ENCODE measurements around the gene SUGCT.

Gene SUGCT

GRCh38 chr7:40175725-40176510, 41.1 kb downstream of the SUGCT start:
- Histone ChIP-seq H4K20me1 (ENCODE audit: insufficient read depth, low read length) (no peaks in the 10 kb centered on the region), H3K4me3 (ENCODE audit: low read length) (no peak overlapping the region), H3K36me3 (replicated peaks; ENCODE audit: low read depth, low read length) (no peaks in the 10 kb centered on the region), H3K4me2 (ENCODE audit: low read length) (no peak overlapping the region), H3K9ac (ENCODE audit: low read length) (no peak overlapping the region), H2AFZ (ENCODE audit: low read depth, low read length) (no peak overlapping the region), H3K27me3 (ENCODE audit: low read depth, low read length) (no peaks in the 10 kb centered on the region), H3K27ac (ENCODE audit: low read length) (no peak overlapping the region), H3K9me3 (ENCODE audit: insufficient read depth, low read length) (no peaks in the 10 kb centered on the region), H3K4me1 (ENCODE audit: low read length) (no peaks in the 10 kb centered on the region), H3K79me2 (ENCODE audit: low read length) (no peaks in the 10 kb centered on the region)
- TF ChIP-seq, protein P1, sequence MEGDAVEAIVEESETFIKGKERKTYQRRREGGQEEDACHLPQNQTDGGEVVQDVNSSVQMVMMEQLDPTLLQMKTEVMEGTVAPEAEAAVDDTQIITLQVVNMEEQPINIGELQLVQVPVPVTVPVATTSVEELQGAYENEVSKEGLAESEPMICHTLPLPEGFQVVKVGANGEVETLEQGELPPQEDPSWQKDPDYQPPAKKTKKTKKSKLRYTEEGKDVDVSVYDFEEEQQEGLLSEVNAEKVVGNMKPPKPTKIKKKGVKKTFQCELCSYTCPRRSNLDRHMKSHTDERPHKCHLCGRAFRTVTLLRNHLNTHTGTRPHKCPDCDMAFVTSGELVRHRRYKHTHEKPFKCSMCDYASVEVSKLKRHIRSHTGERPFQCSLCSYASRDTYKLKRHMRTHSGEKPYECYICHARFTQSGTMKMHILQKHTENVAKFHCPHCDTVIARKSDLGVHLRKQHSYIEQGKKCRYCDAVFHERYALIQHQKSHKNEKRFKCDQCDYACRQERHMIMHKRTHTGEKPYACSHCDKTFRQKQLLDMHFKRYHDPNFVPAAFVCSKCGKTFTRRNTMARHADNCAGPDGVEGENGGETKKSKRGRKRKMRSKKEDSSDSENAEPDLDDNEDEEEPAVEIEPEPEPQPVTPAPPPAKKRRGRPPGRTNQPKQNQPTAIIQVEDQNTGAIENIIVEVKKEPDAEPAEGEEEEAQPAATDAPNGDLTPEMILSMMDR (IDR thresholded peaks at IDR 0.05; ENCODE audit: low read depth, low read length) = no peak
- TF ChIP-seq EZH2phosphoT487 (IDR thresholded peaks at IDR 0.05; ENCODE audit: low read depth) = no peak

DNA sequence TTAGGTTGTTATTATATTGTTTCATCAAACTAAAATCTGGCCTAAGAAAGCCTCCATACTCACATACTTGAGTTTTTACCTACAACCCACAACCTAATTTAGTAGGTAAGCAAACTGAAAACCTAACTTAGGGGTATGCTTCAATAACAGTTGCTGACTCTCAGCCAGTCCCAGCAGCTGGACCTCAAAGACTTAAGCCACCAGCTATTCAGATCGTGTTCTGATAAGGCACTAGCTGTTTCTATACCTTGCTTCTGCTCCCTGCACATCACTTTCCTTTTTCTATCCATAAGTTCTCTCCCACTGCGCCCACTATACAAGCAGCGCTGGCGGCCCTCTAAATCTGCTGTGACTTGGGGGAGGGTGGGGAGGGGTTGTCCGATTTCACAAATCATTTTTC, 42.3 kb downstream of the SUGCT start:
- H3K9me3 ChIP-seq (ENCODE audit: insufficient read depth, low read length) = no peaks in the 10 kb centered on the region
- H3K27me3 ChIP-seq (ENCODE audit: low read depth, low read length) = no peaks in the 10 kb centered on the region
- no peaks in the 10 kb centered on the region for H4K20me1 ChIP-seq (ENCODE audit: insufficient read depth, low read length)
- H3K4me1 ChIP-seq (ENCODE audit: low read length) = no peaks in the 10 kb centered on the region
- H3K4me2 ChIP-seq (ENCODE audit: low read length) = no peak overlapping the region
- no peaks in the 10 kb centered on the region for H3K79me2 ChIP-seq (ENCODE audit: low read length)
- H3K4me3 ChIP-seq (ENCODE audit: low read length) = no peak overlapping the region
- H3K36me3 ChIP-seq (replicated peaks; ENCODE audit: low read depth, low read length) = no peaks in the 10 kb centered on the region
- H2AFZ ChIP-seq (ENCODE audit: low read depth, low read length) = no peak overlapping the region
- no peak overlapping the region for H3K9ac ChIP-seq (ENCODE audit: low read length)
- TF ChIP-seq, protein P1 (IDR thresholded peaks at IDR 0.05; ENCODE audit: low read depth, low read length) = no peak
- TF ChIP-seq EZH2phosphoT487 (IDR thresholded peaks at IDR 0.05; ENCODE audit: low read depth) = no peak
- no peak overlapping the region for H3K27ac ChIP-seq (ENCODE audit: low read length)

DNA sequence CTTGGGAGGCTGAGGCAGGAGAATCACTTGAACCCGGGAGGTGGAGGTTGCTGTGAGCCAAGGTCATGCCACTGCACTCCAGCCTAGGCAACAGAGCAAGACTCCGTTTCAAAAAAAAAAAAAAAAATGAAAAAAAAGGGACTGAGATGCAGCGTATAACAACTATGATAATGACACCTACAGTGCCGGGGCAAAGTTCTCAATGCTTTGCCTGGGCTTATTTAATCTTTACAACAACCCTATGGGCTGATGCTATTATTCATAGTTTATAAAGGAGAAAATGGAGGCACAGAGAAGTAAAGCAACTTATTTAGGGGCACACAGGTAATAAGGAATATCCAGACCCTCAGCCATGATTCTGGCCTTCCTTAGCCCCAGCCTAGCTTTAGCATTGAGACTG, 47.6 kb downstream of the SUGCT start:
- Histone ChIP-seq H3K4me3 (ENCODE audit: low read length) (no peak overlapping the region), H3K4me2 (ENCODE audit: low read length) (no peak overlapping the region), H3K4me1 (ENCODE audit: low read length) (no peaks in the 10 kb centered on the region), H3K79me2 (ENCODE audit: low read length) (no peaks in the 10 kb centered on the region), H3K9ac (ENCODE audit: low read length) (no peak overlapping the region), H3K27me3 (ENCODE audit: low read depth, low read length) (no peaks in the 10 kb centered on the region), H2AFZ (ENCODE audit: low read depth, low read length) (no peak overlapping the region), H3K9me3 (ENCODE audit: insufficient read depth, low read length) (no peaks in the 10 kb centered on the region), H4K20me1 (ENCODE audit: insufficient read depth, low read length) (no peaks in the 10 kb centered on the region), H3K36me3 (replicated peaks; ENCODE audit: low read depth, low read length) (no peaks in the 10 kb centered on the region), H3K27ac (ENCODE audit: low read length) (no peak overlapping the region)
- TF ChIP-seq EZH2phosphoT487 (IDR thresholded peaks at IDR 0.05; ENCODE audit: low read depth) = no peak
- TF ChIP-seq, protein P1 (IDR thresholded peaks at IDR 0.05; ENCODE audit: low read depth, low read length) = no peak

DNA sequence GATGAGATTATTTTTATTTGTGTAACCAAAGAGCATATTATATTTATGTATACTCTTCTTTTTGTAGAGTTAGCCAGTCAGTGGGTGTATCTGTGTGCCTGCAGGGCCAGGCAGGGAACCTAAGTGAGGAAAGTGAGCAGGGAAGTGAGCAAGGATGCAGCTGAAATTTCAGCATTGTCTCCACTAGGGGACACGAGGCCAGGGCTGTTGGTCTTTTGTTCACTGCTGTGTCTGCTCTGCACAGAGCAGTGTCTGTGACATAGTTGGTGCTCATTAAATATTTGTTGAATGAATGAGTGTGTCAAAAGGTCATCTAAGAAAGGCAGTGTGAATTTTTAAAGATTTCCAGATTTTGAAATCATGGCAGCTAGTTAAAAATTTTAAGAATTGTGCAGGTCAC, 51.8 kb downstream of the SUGCT start:
- Histone ChIP-seq H3K27ac (ENCODE audit: low read length) (no peak overlapping the region), H3K4me1 (ENCODE audit: low read length) (no peaks in the 10 kb centered on the region), H3K9me3 (ENCODE audit: insufficient read depth, low read length) (no peaks in the 10 kb centered on the region), H3K4me2 (ENCODE audit: low read length) (no peak overlapping the region), H3K36me3 (replicated peaks; ENCODE audit: low read depth, low read length) (no peaks in the 10 kb centered on the region), H2AFZ (ENCODE audit: low read depth, low read length) (no peak overlapping the region), H3K27me3 (ENCODE audit: low read depth, low read length) (no peaks in the 10 kb centered on the region), H4K20me1 (ENCODE audit: insufficient read depth, low read length) (no peaks in the 10 kb centered on the region), H3K9ac (ENCODE audit: low read length) (no peak overlapping the region), H3K79me2 (ENCODE audit: low read length) (no peaks in the 10 kb centered on the region), H3K4me3 (ENCODE audit: low read length) (no peak overlapping the region)
- TF ChIP-seq, protein P1 (IDR thresholded peaks at IDR 0.05; ENCODE audit: low read depth, low read length) = no peak
- TF ChIP-seq EZH2phosphoT487 (IDR thresholded peaks at IDR 0.05; ENCODE audit: low read depth) = no peak
